Measurements from ENCODE around the gene ZRANB3. TPM values are rescaled to one million over a fixed set of nuclear protein-coding genes. Genes with fewer than 3 reads are reported as not detected.
A peak's percentile ranks its signal among the peaks of the same experiment; 100 is the strongest.

The ZRANB3 gene
- total and polyA plus RNA-seq, 2 of the 13 experiments (the other 11 are each of a cell fraction or from before 2014, with no cell fraction given) = 5.8 to 25.2 TPM

- WGBS (ENCODE audit: low lambda C conversion rate) = 100% methylated on average over 2 of the region's 2 CpGs
- peaks cover 18 to 66% of the 10 kb centered on the region in 2 experiments for H3K36me3 ChIP-seq (replicated peaks in 1 of 2; ENCODE audit: control insufficient read depth in 1 of 2, insufficient read depth in 2 of 2, low read length in 2 of 2)
- CTCF ChIA-PET (ENCODE audit: low intra/inter-chr PET ratio, low total read pairs) = no interaction called here
Observed at GRCh38 chr2:135130751-135131150, 400.3 kb downstream of the ZRANB3 start.

DNA sequence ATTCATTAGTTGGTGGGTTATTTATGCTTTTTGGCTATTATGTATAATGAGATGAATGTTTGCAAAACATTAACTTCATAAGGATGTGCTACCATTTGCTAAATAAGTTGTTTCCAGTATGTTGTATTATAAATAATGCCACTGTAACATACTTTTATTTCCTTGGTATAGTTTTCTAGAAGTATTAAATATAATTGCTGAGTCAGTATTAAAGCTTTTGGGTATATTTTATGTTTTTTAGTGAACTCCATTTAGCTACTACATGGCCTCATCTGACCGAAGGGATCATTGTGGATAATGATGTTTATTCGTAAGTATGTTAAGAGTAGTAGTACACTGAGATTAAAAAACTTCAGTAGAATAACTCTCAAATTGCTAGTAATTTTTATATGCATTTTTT lies 405.1 kb downstream of the ZRANB3 start:
- FAIRE-seq (no peak), DNase-seq (ENCODE audit: low spot score) (no peak), ATAC-seq (no peak)
- H3K27me3 ChIP-seq (ENCODE audit: control insufficient read depth in 1 of 2, insufficient read depth in 2 of 2, low read length in 2 of 2) = no peaks in the 10 kb centered on the region
- intact Hi-C loops (cut with micrococcal nuclease; ENCODE audit: unreplicated experiment) (no loop called here), in situ Hi-C loops (cut with HindIII; ENCODE audit: extremely low pct_ligation_motif_present, low pct_unique_long_range_greater_than_20kb) (no loop called here)
- H3K4me3 ChIP-seq (replicated peaks in 1 of 3; ENCODE audit: insufficient read depth in 1 of 3, low read depth in 2 of 3, low read length in 3 of 3) = no peak overlapping the region
- POLR2A ChIA-PET = no interaction called here
- no peaks in the 10 kb centered on the region for H3K79me2 ChIP-seq (ENCODE audit: insufficient read depth, low read length)
- H3K4me2 ChIP-seq (ENCODE audit: low read depth, low read length) = no peak overlapping the region
- peaks cover 12 to 51% of the 10 kb centered on the region in 2 experiments for H3K36me3 ChIP-seq (replicated peaks in 1 of 2; ENCODE audit: control insufficient read depth in 1 of 2, insufficient read depth in 2 of 2, low read length in 2 of 2)
- no peaks in the 10 kb centered on the region for H3K9me3 ChIP-seq (ENCODE audit: low read length)
- 96% methylated on average over 2 of the region's 2 CpGs for WGBS (ENCODE audit: low lambda C conversion rate)
- peak; percentile 92 for TF ChIP-seq MAFF (IDR thresholded peaks at IDR 0.05; ENCODE audit: low read depth, low read length)
- TF ChIP-seq ZNF740 (CRISPR knock-in tag; IDR thresholded peaks at IDR 0.05) = no peak
- no peak for TF ChIP-seq ZNF503 (CRISPR knock-in tag; IDR thresholded peaks at IDR 0.05)
- peak; percentile 86 to 97 for TF ChIP-seq MAFK (conservative IDR thresholded peaks at IDR 0.05 in 1 of 2, IDR thresholded peaks at IDR 0.05 in 1 of 2; ENCODE audit: low read length in 2 of 2)
- CTCF ChIA-PET (ENCODE audit: low intra/inter-chr PET ratio, low total read pairs) = no interaction called here
- no peak overlapping the region for H2AFZ ChIP-seq (ENCODE audit: low read length)
- H3K27ac ChIP-seq (ENCODE audit: extremely low read length, insufficient read depth, low read length) = no peak overlapping the region
- H3K4me1 ChIP-seq (ENCODE audit: insufficient read depth, low read length) = no peaks in the 10 kb centered on the region
- no peaks in the 10 kb centered on the region for H4K20me1 ChIP-seq (ENCODE audit: insufficient read depth, low read length)
- H3K9ac ChIP-seq (ENCODE audit: insufficient read depth, low read depth, low read length) = no peak overlapping the region
- BruUV-seq (replicated peaks) = no TSS peak

More at GRCh38 chr2:135130751-135131150, 400.3 kb downstream of the ZRANB3 start:
- no TSS peak for BruUV-seq (replicated peaks)
- POLR2A ChIA-PET = no interaction called here
- H3K4me2 ChIP-seq (ENCODE audit: low read depth, low read length) = no peak overlapping the region
- in situ Hi-C loops (cut with HindIII; ENCODE audit: extremely low pct_ligation_motif_present, low pct_unique_long_range_greater_than_20kb) (no loop called here), intact Hi-C loops (cut with micrococcal nuclease; ENCODE audit: unreplicated experiment) (no loop called here)
- no peak for FAIRE-seq
- H3K79me2 ChIP-seq (ENCODE audit: insufficient read depth, low read length) = no peaks in the 10 kb centered on the region
- no peaks in the 10 kb centered on the region for H3K27me3 ChIP-seq (ENCODE audit: control insufficient read depth in 1 of 2, insufficient read depth in 2 of 2, low read length in 2 of 2)
- no peak overlapping the region for H3K9ac ChIP-seq (ENCODE audit: insufficient read depth, low read depth, low read length)
- no peak for ATAC-seq
- H3K9me3 ChIP-seq (ENCODE audit: low read length) = no peaks in the 10 kb centered on the region
- DNase-seq (ENCODE audit: low spot score) = no peak
- H3K27ac ChIP-seq (ENCODE audit: extremely low read length, insufficient read depth, low read length) = no peak overlapping the region
- H2AFZ ChIP-seq (ENCODE audit: low read length) = no peak overlapping the region
- H4K20me1 ChIP-seq (ENCODE audit: insufficient read depth, low read length) = no peaks in the 10 kb centered on the region
- H3K4me1 ChIP-seq (ENCODE audit: insufficient read depth, low read length) = no peaks in the 10 kb centered on the region
- no peak overlapping the region for H3K4me3 ChIP-seq (replicated peaks in 1 of 3; ENCODE audit: insufficient read depth in 1 of 3, low read depth in 2 of 3, low read length in 3 of 3)
- TF ChIP-seq CBX2 (IDR thresholded peaks at IDR 0.05; ENCODE audit: low read depth, low read length) = no peak
- no peak for TF ChIP-seq CBX2 (CRISPR knock-in tag; IDR thresholded peaks at IDR 0.05; ENCODE audit: low read depth)
- no peak for TF ChIP-seq MBD4 (IDR thresholded peaks at IDR 0.05; ENCODE audit: borderline replicate concordance, low read length)

Measured in HepG2 (cell line).